ENCODE measurements around the gene CDK19. TPM values are rescaled to one million over a fixed set of nuclear protein-coding genes. Genes with fewer than 3 reads are reported as not detected.

CDK19 gene
- total and polyA plus RNA-seq, 3 donors from 2014 or later: 30.7 to 50.0 (median 31.5) TPM

- DNase-seq: no peak
- no peaks in the 10 kb centered on the region for H3K4me1 ChIP-seq
- H3K27ac ChIP-seq: no peak overlapping the region
- 87 to 97% methylated on average over 2 of the region's 2 CpGs for WGBS, 2 donors
- H3K9me3 ChIP-seq: no peaks in the 10 kb centered on the region
- H3K36me3 ChIP-seq (ENCODE audit: low read depth, missing control alignments): no peaks in the 10 kb centered on the region
- TF ChIP-seq CTCF (IDR thresholded peaks at IDR 0.05) (no peak), POLR2A (IDR thresholded peaks at IDR 0.05) (no peak)
- H3K4me3 ChIP-seq: no peak overlapping the region
- no peaks in the 10 kb centered on the region for H3K27me3 ChIP-seq
- intact Hi-C loops (cut with DNase I; ENCODE audit: low total_unique reads): no loop called here
These were observed 220.2 kb downstream of the CDK19 start for GRCh38 chr6:110595112-110595511.

DNA sequence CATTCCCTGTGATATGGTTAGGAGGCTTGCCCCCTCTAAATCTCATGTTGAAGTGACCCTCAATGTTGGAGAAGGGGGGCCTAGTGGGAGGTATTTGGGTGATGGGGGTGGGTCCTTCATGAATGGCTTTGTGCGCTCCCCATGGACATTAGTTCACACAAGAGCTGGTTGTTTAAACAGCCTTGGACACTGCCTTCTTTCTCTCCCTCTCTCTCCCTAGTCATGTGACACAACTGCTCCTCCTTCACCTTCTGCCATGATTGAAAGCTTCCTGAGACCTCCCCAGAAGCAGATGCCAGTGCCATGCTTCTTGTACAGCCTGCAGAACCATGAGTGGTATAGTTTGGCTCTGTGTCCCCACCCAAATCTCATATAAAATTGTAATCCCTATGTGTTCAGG is 221.6 kb downstream of the CDK19 start:
- H3K27ac ChIP-seq: no peak overlapping the region
- no peak overlapping the region for H3K4me3 ChIP-seq
- no peaks in the 10 kb centered on the region for H3K27me3 ChIP-seq
- no peaks in the 10 kb centered on the region for H3K4me1 ChIP-seq
- 80 to 94% methylated on average over 1 of the region's 1 CpG for WGBS, 2 donors
- TF ChIP-seq CTCF (IDR thresholded peaks at IDR 0.05) (no peak), POLR2A (IDR thresholded peaks at IDR 0.05) (no peak)
- intact Hi-C loops (cut with DNase I; ENCODE audit: low total_unique reads): no loop called here
- H3K9me3 ChIP-seq: no peaks in the 10 kb centered on the region
- DNase-seq: no peak
- H3K36me3 ChIP-seq (ENCODE audit: low read depth, missing control alignments): no peaks in the 10 kb centered on the region

DNA sequence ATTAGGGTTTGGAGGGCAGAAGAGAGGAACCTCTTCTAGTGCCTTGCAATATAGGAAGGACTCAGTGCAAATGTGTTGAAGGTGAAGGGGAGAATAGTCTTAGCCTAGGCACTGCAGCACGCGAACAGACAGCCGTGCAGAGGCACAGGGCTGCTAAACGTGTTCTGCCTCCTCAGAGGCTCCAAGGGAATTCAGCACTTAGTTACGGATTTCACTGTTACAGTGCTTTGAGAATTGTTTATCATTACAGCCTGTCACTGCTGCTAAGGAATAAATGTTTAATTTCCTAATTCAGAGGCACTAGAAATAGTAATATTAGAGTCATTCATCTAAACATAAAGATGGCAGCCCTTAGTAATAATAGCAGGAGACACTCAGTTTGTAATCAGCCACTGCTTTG is 222.5 kb downstream of the CDK19 start:
- intact Hi-C loops (cut with DNase I; ENCODE audit: low total_unique reads): no loop called here
- no peaks in the 10 kb centered on the region for H3K27me3 ChIP-seq
- no peak for DNase-seq
- no peaks in the 10 kb centered on the region for H3K9me3 ChIP-seq
- H3K4me1 ChIP-seq: no peaks in the 10 kb centered on the region
- WGBS, 2 donors: 82 to 84% methylated on average over 5 of the region's 5 CpGs
- no peak overlapping the region for H3K27ac ChIP-seq
- TF ChIP-seq POLR2A (IDR thresholded peaks at IDR 0.05): no peak
- no peak for TF ChIP-seq CTCF (IDR thresholded peaks at IDR 0.05)
- no peaks in the 10 kb centered on the region for H3K36me3 ChIP-seq (ENCODE audit: low read depth, missing control alignments)
- H3K4me3 ChIP-seq: no peak overlapping the region

- 75 to 79% methylated on average over 3 of the region's 3 CpGs for WGBS, 2 donors
These were observed 224.4 kb downstream of the CDK19 start for GRCh38 chr6:110590821-110591351.

More at GRCh38 chr6:110590821-110591351, 224.4 kb downstream of the CDK19 start:
- no peaks in the 10 kb centered on the region for H3K27me3 ChIP-seq
- no peak overlapping the region for H3K4me3 ChIP-seq
- TF ChIP-seq CTCF (IDR thresholded peaks at IDR 0.05) (no peak), POLR2A (IDR thresholded peaks at IDR 0.05) (no peak)
- no peaks in the 10 kb centered on the region for H3K36me3 ChIP-seq (ENCODE audit: low read depth, missing control alignments)
- intact Hi-C loops (cut with DNase I; ENCODE audit: low total_unique reads): no loop called here
- no peak overlapping the region for H3K27ac ChIP-seq
- no peak for DNase-seq
- no peaks in the 10 kb centered on the region for H3K4me1 ChIP-seq
- H3K9me3 ChIP-seq: no peaks in the 10 kb centered on the region

Data from testis (tissue), 3 donors.